Osteoblast (primary cell): ENCODE results near the gene CDH26. TPM values are rescaled to one million over a fixed set of nuclear protein-coding genes. Genes with fewer than 3 reads are reported as not detected.

Experiments used
- DNase-seq: peaks from one replicate; pipeline ENCODE4 v3.0.0; 2011; ENCODE audit warnings: low spot score, mixed read lengths; ENCODE audit not compliant: insufficient read length; ENCODE audit errors: missing footprints
- H2AFZ ChIP-seq: 2 replicates; pipeline ENCODE4 v1.6.0; 2011; ENCODE audit warnings: mild to moderate bottlenecking, low read length
- H3K27ac ChIP-seq: 2 replicates; pipeline ENCODE4 v1.5.1; 2011; ENCODE audit warnings: mild to moderate bottlenecking, low read depth, low read length, moderate library complexity
- H3K27me3 ChIP-seq: 2 replicates; pipeline ENCODE4 v1.6.0; 2012; ENCODE audit warnings: mild to moderate bottlenecking, control low read depth, inconsistent platforms, low read length, moderate library complexity; ENCODE audit not compliant: insufficient read depth
- H3K36me3 ChIP-seq: 2 replicates; pipeline ENCODE4 v1.5.1; 2011; ENCODE audit warnings: mild to moderate bottlenecking, low read length, control low read depth, moderate library complexity; ENCODE audit not compliant: insufficient read depth
- H3K4me1 ChIP-seq: 2 replicates; pipeline ENCODE4 v1.5.1; 2011; ENCODE audit warnings: mild to moderate bottlenecking, low read length, control low read depth, moderate library complexity; ENCODE audit not compliant: insufficient read depth
- H3K4me2 ChIP-seq: 2 replicates; pipeline ENCODE4 v1.6.0; 2011; ENCODE audit warnings: mild to moderate bottlenecking, low read length; ENCODE audit not compliant: insufficient read depth
- H3K4me3 ChIP-seq: fragments of 200-600 bp; sonication (generic); 3 replicates; pipeline ENCODE4 v1.5.1; 2012; ENCODE audit warnings: mild to moderate bottlenecking, low read length, inconsistent platforms; ENCODE audit not compliant: insufficient read depth
- H3K79me2 ChIP-seq: 2 replicates; pipeline ENCODE4 v1.6.0; 2012; ENCODE audit warnings: mild to moderate bottlenecking, low read length, control low read depth, inconsistent platforms; ENCODE audit not compliant: insufficient read depth
- H3K9me3 ChIP-seq: 2 replicates; pipeline ENCODE4 v1.5.1; 2011; ENCODE audit warnings: low read depth, low read length, control low read depth
- H4K20me1 ChIP-seq: 2 replicates; pipeline ENCODE4 v1.6.0; 2012; ENCODE audit warnings: mild to moderate bottlenecking, low read length, control low read depth; ENCODE audit not compliant: insufficient read depth
- CTCF ChIP-seq: IDR thresholded peaks from 2 replicates; pipeline ENCODE4 v1.5.1; 2011; ENCODE audit warnings: mild to moderate bottlenecking, low read depth, low read length, moderate library complexity; ENCODE audit errors: extremely low read depth
- total RNA-seq: library from RNA; depleted of rRNA; stranded (reverse); fragments of >200 nt; gene quantifications from 2 replicates; pipeline ENCODE4 v1.2.3, GENCODE V29; 2012

Gene CDH26
- total RNA-seq, 1 donor = under 0.01 TPM

DNA sequence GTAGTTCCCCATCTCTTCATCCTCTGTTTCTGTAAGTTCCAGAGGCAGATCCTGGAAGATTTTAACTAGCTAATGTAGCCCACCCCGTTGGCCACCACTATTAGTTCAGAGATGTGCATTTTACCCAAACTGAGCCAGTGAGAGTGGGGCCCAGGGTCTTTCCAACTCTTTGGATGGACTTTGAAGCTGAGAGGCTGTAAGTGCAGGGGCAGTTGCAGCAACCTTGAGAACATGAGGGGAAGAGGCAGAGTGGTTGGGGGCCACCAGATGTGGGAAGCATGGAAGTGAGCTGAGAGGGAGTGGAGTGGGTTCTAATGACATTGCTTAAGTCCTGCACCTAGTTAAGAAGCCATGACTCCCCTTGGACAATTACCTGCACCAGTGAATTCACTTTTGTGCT, 72.2 kb downstream of the CDH26 start:
- H3K79me2 ChIP-seq = no peaks in the 10 kb centered on the region
- H3K4me1 ChIP-seq = no peaks in the 10 kb centered on the region
- TF ChIP-seq CTCF = no peak
- H2AFZ ChIP-seq = no peak overlapping the region
- no peaks in the 10 kb centered on the region for H3K9me3 ChIP-seq
- H3K4me2 ChIP-seq = no peak overlapping the region
- H3K27me3 ChIP-seq = no peaks in the 10 kb centered on the region
- H3K27ac ChIP-seq = no peak overlapping the region
- no peaks in the 10 kb centered on the region for H4K20me1 ChIP-seq
- no peaks in the 10 kb centered on the region for H3K36me3 ChIP-seq
- no peak overlapping the region for H3K4me3 ChIP-seq
- DNase-seq = no peak

DNA sequence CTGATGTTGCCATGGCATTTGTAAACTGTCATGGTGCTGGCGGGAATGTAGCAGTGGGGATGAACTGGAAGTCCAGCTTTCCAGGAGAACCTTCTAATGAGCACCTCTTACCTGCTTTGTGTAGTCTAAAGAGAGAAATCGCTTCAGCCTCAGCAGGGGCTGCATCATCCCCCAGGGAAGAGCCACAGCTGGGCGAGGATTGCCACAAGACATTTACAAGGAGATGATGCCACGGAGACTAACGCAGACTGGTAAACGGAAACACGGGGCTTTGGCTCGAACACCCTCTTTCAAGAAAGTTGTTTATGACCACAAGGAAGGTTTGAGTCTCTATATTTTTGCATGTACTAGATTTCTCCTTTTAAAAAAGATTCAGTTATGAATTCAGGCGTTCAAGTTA, 72.9 kb downstream of the CDH26 start:
- Histone ChIP-seq H3K27me3 (no peaks in the 10 kb centered on the region), H3K4me1 (no peaks in the 10 kb centered on the region), H4K20me1 (no peaks in the 10 kb centered on the region), H3K27ac (no peak overlapping the region), H3K36me3 (no peaks in the 10 kb centered on the region), H3K4me2 (no peak overlapping the region), H3K4me3 (no peak overlapping the region), H3K79me2 (no peaks in the 10 kb centered on the region), H2AFZ (no peak overlapping the region), H3K9me3 (no peaks in the 10 kb centered on the region)
- TF ChIP-seq CTCF = no peak
- DNase-seq = no peak

DNA sequence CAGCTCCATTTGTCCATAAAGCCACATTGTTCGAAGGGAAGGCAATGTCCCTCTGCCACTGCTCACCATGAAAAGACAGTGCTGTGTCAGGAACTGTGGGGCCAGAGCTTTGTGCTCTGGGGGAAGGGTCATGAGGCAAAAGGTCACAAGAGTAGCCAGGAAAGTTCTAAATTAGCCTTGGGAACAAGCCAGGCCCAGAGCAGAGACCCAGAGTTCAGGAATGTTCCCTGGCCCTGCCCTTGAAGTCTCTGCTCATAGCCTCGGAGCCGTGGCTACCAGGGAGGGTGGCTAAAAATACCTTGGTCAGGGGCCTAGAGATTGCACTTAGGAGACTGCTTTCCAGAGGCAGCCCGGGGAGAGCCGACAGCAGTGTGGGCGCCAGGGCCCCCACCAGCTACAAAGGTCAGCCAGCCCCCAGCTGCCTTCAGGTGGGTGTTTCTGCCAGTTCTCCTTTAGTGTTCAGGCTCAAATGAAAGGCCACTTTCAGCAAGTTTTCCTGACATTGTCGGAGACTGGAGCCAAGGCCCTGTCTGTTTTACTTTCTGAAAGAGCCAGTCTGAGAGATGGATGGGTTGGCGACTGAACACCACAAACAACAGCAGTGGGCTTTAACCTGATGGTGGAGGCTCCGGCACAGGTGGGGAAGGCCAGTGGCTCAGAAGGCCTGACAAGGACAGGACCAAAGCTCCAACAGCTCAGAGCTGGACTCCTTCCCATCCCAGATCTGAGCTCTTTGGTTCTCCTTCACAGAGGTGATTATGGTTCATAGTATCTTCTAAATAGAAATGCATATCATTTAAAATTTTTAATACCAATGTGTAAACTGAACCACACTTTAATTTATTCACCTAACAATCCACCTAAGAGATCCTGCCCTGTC, 76.2 kb downstream of the CDH26 start:
- Histone ChIP-seq H2AFZ (no peak overlapping the region), H3K79me2 (no peaks in the 10 kb centered on the region)

More for the DNA sequence above, 76.2 kb downstream of the CDH26 start:
- TF ChIP-seq CTCF = no peak
- no peak for DNase-seq
- Histone ChIP-seq H3K9me3 (no peaks in the 10 kb centered on the region), H3K4me1 (no peaks in the 10 kb centered on the region), H3K27ac (no peak overlapping the region), H3K4me2 (no peak overlapping the region), H3K36me3 (no peaks in the 10 kb centered on the region), H3K27me3 (no peaks in the 10 kb centered on the region), H3K4me3 (no peak overlapping the region), H4K20me1 (no peaks in the 10 kb centered on the region)
